Measurements from ENCODE around the gene MTERF1. TPM values are rescaled to one million over a fixed set of nuclear protein-coding genes. Genes with fewer than 3 reads are reported as not detected.
"Not testable (repeated sequence)": the region's sequence is repeated elsewhere in the genome, so short reads cannot be mapped to it uniquely, and the experiment has no call there.

Gene MTERF1
- total RNA-seq, 4 donors from 2014 or later: 4.4 to 12.5 (median 7.1) TPM

DNA sequence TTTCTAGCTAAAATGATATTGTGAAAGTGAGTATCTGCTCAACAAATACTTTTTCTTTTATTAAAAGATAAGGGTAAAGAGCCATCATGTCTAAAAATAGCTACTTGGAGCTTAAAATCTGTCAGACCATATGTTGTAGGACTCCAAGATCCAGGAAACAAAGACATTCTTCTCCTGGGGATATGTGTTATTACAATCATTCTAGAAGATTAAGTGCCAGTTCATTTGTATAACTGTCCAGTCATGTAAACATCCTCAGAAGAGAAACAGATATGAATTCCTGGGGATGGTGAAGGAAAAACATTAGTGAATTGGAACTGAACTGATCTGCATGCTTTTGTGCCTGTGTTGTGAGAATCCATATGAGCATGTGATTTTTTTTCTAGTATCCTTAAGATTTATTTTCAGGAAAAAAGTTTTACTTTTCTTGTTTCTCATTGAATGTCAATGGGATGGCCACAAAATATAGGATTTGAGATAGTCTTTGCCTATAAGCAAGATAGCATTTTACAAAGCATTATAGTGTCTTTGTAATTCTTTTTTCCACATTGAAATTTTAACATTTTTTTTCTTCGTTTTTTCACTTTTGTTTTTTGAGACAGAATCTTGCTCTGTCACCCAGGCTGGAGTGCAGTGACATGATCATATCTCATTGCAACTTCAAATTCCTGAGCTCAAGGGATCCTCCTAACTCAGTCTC lies 14.4 kb upstream of the MTERF1 start:
- H3K36me3 ChIP-seq: no peaks in the 10 kb centered on the region
- H3K4me3 ChIP-seq: no peak overlapping the region
- H3K27me3 ChIP-seq: no peaks in the 10 kb centered on the region
- peaks cover 0 to 18% (median 6%) of the 10 kb centered on the region in 3 donors for H3K4me1 ChIP-seq
- TF ChIP-seq POLR2AphosphoS5 (IDR thresholded peaks at IDR 0.05): no peak
- TF ChIP-seq EP300 (IDR thresholded peaks at IDR 0.05): no peak
- no peak for TF ChIP-seq POLR2A (IDR thresholded peaks at IDR 0.05)
- TF ChIP-seq, protein P1, sequence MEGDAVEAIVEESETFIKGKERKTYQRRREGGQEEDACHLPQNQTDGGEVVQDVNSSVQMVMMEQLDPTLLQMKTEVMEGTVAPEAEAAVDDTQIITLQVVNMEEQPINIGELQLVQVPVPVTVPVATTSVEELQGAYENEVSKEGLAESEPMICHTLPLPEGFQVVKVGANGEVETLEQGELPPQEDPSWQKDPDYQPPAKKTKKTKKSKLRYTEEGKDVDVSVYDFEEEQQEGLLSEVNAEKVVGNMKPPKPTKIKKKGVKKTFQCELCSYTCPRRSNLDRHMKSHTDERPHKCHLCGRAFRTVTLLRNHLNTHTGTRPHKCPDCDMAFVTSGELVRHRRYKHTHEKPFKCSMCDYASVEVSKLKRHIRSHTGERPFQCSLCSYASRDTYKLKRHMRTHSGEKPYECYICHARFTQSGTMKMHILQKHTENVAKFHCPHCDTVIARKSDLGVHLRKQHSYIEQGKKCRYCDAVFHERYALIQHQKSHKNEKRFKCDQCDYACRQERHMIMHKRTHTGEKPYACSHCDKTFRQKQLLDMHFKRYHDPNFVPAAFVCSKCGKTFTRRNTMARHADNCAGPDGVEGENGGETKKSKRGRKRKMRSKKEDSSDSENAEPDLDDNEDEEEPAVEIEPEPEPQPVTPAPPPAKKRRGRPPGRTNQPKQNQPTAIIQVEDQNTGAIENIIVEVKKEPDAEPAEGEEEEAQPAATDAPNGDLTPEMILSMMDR (IDR thresholded peaks at IDR 0.05): no peak
- no peaks in the 10 kb centered on the region for H3K9me3 ChIP-seq
- 25 to 42% methylated on average over 1 of the region's 1 CpG for WGBS, 2 donors (ENCODE audit: low coverage in 1 of 2)
- no peak for ATAC-seq
- no peak overlapping the region for H3K27ac ChIP-seq

DNA sequence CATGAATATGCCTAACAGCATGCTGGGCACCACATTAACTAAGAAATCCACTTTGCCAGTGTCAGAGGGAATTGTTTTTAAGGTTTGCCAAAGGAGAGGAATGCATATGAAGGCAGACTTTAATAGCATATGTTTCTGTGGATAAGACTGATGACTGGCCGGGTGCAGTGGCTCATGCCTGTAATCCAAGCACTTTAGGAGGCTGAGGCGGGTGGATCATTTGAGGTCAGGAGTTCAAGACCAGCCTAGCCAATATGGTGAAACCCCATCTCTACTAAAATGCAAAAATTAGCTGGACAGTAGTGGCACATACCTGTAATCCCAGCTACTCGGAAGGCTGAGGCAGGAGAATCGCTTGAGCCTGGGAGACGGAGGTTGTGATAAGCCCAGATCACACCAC lies 13.2 kb upstream of the MTERF1 start:
- H3K4me1 ChIP-seq: peaks cover 0 to 18% (median 6%) of the 10 kb centered on the region in 3 donors
- not testable (repeated sequence) for H3K27ac ChIP-seq, H3K27me3 ChIP-seq, ATAC-seq, H3K4me3 ChIP-seq, H3K9me3 ChIP-seq, H3K36me3 ChIP-seq
- 69 to 77% methylated on average over 3 to 4 of the region's 5 CpGs for WGBS, 2 donors (ENCODE audit: low coverage in 1 of 2)

GRCh38 chr7:91892821-91893340 lies 12.4 kb upstream of the MTERF1 start:
- TF ChIP-seq POLR2A (IDR thresholded peaks at IDR 0.05) (no peak), EP300 (IDR thresholded peaks at IDR 0.05) (no peak), POLR2AphosphoS5 (IDR thresholded peaks at IDR 0.05) (no peak)
- TF ChIP-seq, protein P1 (IDR thresholded peaks at IDR 0.05): no peak
- no peak for ATAC-seq
- Histone ChIP-seq H3K9me3 (no peaks in the 10 kb centered on the region), H3K36me3 (no peaks in the 10 kb centered on the region), H3K4me1 (peaks cover 0 to 18% (median 6%) of the 10 kb centered on the region in 3 donors), H3K27ac (no peak overlapping the region), H3K27me3 (no peaks in the 10 kb centered on the region), H3K4me3 (no peak overlapping the region)
- 38 to 44% methylated on average over 2 of the region's 2 CpGs for WGBS, 2 donors (ENCODE audit: low coverage in 1 of 2)

GRCh38 chr7:91892099-91892705 lies 11.7 kb upstream of the MTERF1 start:
- Histone ChIP-seq H3K27ac (no peak overlapping the region), H3K9me3 (no peaks in the 10 kb centered on the region), H3K36me3 (no peaks in the 10 kb centered on the region), H3K27me3 (no peaks in the 10 kb centered on the region), H3K4me1 (peaks cover 0 to 18% (median 6%) of the 10 kb centered on the region in 3 donors), H3K4me3 (no peak overlapping the region)
- no peak for TF ChIP-seq POLR2AphosphoS5 (IDR thresholded peaks at IDR 0.05)
- no peak for TF ChIP-seq EP300 (IDR thresholded peaks at IDR 0.05)
- no peak for TF ChIP-seq POLR2A (IDR thresholded peaks at IDR 0.05)
- TF ChIP-seq, protein P1 (IDR thresholded peaks at IDR 0.05): no peak
- WGBS, 2 donors (ENCODE audit: low coverage in 1 of 2): 64 to 73% methylated on average over 3 of the region's 3 CpGs
- ATAC-seq: no peak

GRCh38 chr7:91888271-91889175 lies 8.0 kb upstream of the MTERF1 start:
- ATAC-seq: not testable (repeated sequence)
- WGBS, 2 donors (ENCODE audit: low coverage in 1 of 2): no CpG with 5 or more reads among the region's 60 CpGs

DNA sequence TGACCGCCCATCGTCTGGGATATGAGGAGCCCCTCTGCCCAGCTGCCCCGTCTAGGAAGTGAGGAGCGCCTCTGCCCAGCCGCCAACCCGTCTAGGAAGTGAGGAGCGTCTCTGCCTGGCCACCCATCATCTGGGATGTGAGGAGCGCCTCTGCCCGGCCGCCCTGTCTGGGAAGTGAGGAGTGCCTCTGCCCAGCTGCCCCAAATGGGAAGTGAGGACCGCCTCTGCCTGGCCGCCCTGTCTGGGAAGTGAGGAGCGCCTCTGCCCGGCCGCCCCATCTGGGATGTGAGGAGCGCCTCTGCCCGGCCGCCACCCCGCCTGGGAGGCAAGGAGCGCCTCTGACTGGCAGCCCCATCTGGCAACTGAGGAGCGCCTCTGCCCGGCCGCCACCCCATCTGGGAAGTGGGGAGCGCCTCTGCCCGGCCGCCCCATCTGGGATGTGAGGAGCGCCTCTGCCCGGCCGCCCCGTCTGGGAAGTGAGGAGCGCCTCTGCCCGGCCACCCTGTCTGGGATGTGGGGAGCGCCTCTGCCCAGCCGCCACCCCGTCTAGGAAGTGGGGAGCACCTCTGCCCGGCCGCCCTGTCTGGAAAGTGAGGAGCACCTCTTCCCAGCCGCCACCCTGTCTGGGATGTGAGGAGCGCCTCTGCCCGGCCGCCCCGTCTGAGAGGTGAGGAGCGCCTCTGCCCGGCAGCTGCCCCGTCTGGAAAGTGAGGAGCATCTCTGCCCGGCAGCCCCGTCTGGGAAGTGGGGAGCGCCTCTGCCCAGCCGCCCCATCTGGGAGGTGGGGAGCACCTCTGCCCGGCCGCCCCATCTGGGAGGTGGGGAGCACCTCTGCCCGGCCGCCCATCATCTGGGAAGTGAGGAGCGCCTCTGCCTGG lies 7.1 kb upstream of the MTERF1 start:
- H3K4me3 ChIP-seq, H3K27me3 ChIP-seq, H3K9me3 ChIP-seq, H3K27ac ChIP-seq, H3K4me1 ChIP-seq, H3K36me3 ChIP-seq, ATAC-seq: not testable (repeated sequence)
- WGBS, 2 donors (ENCODE audit: low coverage in 1 of 2): no CpG with 5 or more reads among the region's 54 CpGs

More at GRCh38 chr7:91888271-91889175, 8.0 kb upstream of the MTERF1 start:
- H3K9me3 ChIP-seq, H3K4me3 ChIP-seq, H3K4me1 ChIP-seq, H3K27me3 ChIP-seq, H3K36me3 ChIP-seq, H3K27ac ChIP-seq: not testable (repeated sequence)

All from gastroesophageal sphincter (tissue), 4 donors.